Karpas-422 (cell line): ENCODE measurements around the gene SLX1B. TPM values are rescaled to one million over a fixed set of nuclear protein-coding genes. Genes with fewer than 3 reads are reported as not detected.
"Not testable (repeated sequence)": the region's sequence is repeated elsewhere in the genome, so short reads cannot be mapped to it uniquely, and the experiment has no call there.

ENCODE experiments used
- DNase-seq: peaks from one replicate; pipeline ENCODE4 v3.0.0-alpha.2; 2015
- H2AFZ ChIP-seq: fragments of 200-600 bp; sonication (generic); 2 replicates; pipeline ENCODE4 v1.6.1; 2014; ENCODE audit warnings: antibody characterized with exemption, low read length, mixed read lengths
- H3K27ac ChIP-seq: fragments of 200-600 bp; sonication (generic); 2 replicates; pipeline ENCODE4 v1.5.1; 2014; ENCODE audit warnings: mild to moderate bottlenecking, low read length, moderate library complexity
- H3K27me3 ChIP-seq: fragments of 200-600 bp; sonication (generic); 2 replicates; pipeline ENCODE4 v1.6.1; 2014; ENCODE audit warnings: low read length, mixed read lengths
- H3K36me3 ChIP-seq: fragments of 200-600 bp; sonication (generic); 2 replicates; pipeline ENCODE4 v1.6.1; 2014; ENCODE audit warnings: low read length, mixed read lengths; ENCODE audit not compliant: insufficient read depth
- H3K4me1 ChIP-seq: fragments of 200-600 bp; sonication (generic); 2 replicates; pipeline ENCODE4 v1.6.1; 2014; ENCODE audit warnings: mild to moderate bottlenecking, low read length, mixed read lengths
- H3K4me2 ChIP-seq: fragments of 200-600 bp; sonication (generic); 2 replicates; pipeline ENCODE4 v1.6.1; 2014; ENCODE audit warnings: low read length, low read depth, mild to moderate bottlenecking; ENCODE audit not compliant: poor library complexity, severe bottlenecking
- H3K4me3 ChIP-seq: fragments of 200-600 bp; sonication (generic); 2 replicates; pipeline ENCODE4 v1.5.1; 2014; ENCODE audit warnings: mild to moderate bottlenecking, antibody characterized with exemption, low read length, mixed read lengths
- H3K79me2 ChIP-seq: fragments of 200-600 bp; sonication (generic); 2 replicates; pipeline ENCODE4 v1.6.1; 2014; ENCODE audit warnings: mild to moderate bottlenecking, low read length, mixed read lengths
- H3K9ac ChIP-seq: fragments of 200-600 bp; sonication (generic); 2 replicates; pipeline ENCODE4 v1.6.0; 2014; ENCODE audit warnings: low read length
- H3K9me2 ChIP-seq: fragments of 200-600 bp; sonication (generic), shearing (Covaris generic); replicated peaks from 2 replicates; pipeline ENCODE4 v1.6.0; 2014; ENCODE audit warnings: mild to moderate bottlenecking, low read length, moderate library complexity; ENCODE audit not compliant: insufficient read depth
- H3K9me3 ChIP-seq: fragments of 300-700, 200-600 bp; sonication (generic); 2 replicates; pipeline ENCODE4 v1.6.1; 2014; ENCODE audit warnings: low read length, mixed read lengths
- H4K20me1 ChIP-seq: fragments of 200-600 bp; sonication (generic); 2 replicates; pipeline ENCODE4 v1.6.1; 2014; ENCODE audit warnings: mild to moderate bottlenecking, antibody characterized with exemption, low read length, low read depth; ENCODE audit not compliant: insufficient read depth
- total RNA-seq: library from RNA; depleted of rRNA; stranded (reverse); fragments of >200 nt; shearing (Covaris generic); gene quantifications from 2 replicates; pipeline ENCODE4 v1.2.3, GENCODE V29; 2014; ENCODE audit warnings: low replicate concordance

Gene SLX1B
- total RNA-seq, 1 experiment from 2014 or later = 54.8 TPM

GRCh38 chr16:29460647-29461030 lies 6.3 kb downstream of the SLX1B start:
- not testable (repeated sequence) for H3K9ac ChIP-seq, H3K27me3 ChIP-seq, H3K36me3 ChIP-seq, H4K20me1 ChIP-seq, DNase-seq, H3K4me2 ChIP-seq, H3K9me2 ChIP-seq, H2AFZ ChIP-seq, H3K4me3 ChIP-seq, H3K79me2 ChIP-seq, H3K27ac ChIP-seq, H3K9me3 ChIP-seq, H3K4me1 ChIP-seq

- H2AFZ ChIP-seq, H3K36me3 ChIP-seq, H3K9me2 ChIP-seq, H3K79me2 ChIP-seq, H3K4me3 ChIP-seq, H3K9ac ChIP-seq, H3K4me2 ChIP-seq, H3K9me3 ChIP-seq, DNase-seq, H3K27ac ChIP-seq, H3K27me3 ChIP-seq, H4K20me1 ChIP-seq, H3K4me1 ChIP-seq: not testable (repeated sequence)
Measured at GRCh38 chr16:29465985-29466824, 11.9 kb downstream of the SLX1B start.

- H4K20me1 ChIP-seq, DNase-seq, H3K27me3 ChIP-seq, H3K36me3 ChIP-seq, H3K4me3 ChIP-seq, H3K4me2 ChIP-seq, H3K9me2 ChIP-seq, H3K9ac ChIP-seq, H3K27ac ChIP-seq, H3K9me3 ChIP-seq, H3K4me1 ChIP-seq, H2AFZ ChIP-seq, H3K79me2 ChIP-seq: not testable (repeated sequence)
Measured at GRCh38 chr16:29466904-29467303, 12.6 kb downstream of the SLX1B start.

DNA sequence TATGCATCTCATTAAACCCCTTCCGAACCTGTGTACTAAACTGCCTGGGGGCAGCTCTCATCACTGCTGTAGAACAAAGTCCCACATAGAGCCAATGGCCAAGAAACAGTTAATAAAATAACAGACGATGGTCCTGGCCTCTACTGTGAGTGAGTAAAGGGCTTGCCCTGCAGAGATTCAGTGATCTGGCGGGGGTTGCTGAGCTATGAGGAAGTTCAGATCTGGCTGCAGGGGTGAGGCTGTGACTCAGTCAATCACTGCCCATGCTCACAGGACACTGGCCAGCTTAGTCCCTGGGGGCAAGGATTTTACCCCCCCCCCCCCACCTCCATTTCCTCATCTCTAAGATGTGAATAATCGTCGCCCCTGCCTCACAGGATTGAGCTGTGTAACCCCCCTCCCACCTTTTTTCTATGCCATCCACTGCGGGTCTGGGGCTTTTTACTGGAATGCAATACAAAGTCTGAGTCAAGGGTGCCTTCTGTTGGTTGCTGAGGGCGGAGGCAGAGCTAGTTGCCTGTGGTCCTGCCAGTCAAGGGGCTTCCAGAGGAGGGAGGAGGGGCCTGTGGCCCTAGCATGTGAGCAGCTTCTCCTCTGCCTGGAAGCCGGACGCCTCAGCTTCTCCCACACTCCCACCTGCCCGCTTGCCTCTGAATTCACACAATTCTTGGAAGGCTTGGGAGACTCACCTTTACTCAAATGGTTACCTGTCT lies 13.5 kb downstream of the SLX1B start:
- not testable (repeated sequence) for H2AFZ ChIP-seq, H4K20me1 ChIP-seq, H3K4me3 ChIP-seq, H3K4me1 ChIP-seq, DNase-seq, H3K27me3 ChIP-seq, H3K9me2 ChIP-seq, H3K79me2 ChIP-seq, H3K9ac ChIP-seq, H3K36me3 ChIP-seq, H3K4me2 ChIP-seq, H3K27ac ChIP-seq, H3K9me3 ChIP-seq

- not testable (repeated sequence) for H3K79me2 ChIP-seq, DNase-seq, H3K27ac ChIP-seq, H3K9me3 ChIP-seq, H3K27me3 ChIP-seq, H4K20me1 ChIP-seq, H3K36me3 ChIP-seq, H3K9me2 ChIP-seq, H3K9ac ChIP-seq, H3K4me2 ChIP-seq, H3K4me3 ChIP-seq, H2AFZ ChIP-seq, H3K4me1 ChIP-seq
Measured at GRCh38 chr16:29469660-29470059, 15.3 kb downstream of the SLX1B start.

DNA sequence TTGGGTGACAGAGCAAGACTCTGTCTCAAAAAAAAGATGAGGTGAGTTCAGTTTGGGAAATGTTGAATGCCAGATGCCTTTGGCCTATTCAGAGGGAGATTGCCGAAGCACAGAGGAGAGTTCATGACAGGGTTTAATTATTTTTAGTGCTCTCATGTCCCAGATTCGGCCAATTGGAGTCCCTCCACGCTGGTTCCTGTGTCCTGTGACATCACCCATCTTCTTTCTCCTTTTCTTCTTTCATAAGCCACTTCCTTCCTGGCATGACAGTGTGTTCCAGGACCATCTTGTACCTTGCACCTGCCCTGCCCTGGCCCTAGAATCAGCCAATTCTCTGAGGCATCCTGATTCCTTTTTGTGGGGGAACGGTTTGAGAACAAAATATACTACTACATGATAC lies 17.7 kb downstream of the SLX1B start:
- not testable (repeated sequence) for H3K9me3 ChIP-seq, H3K9ac ChIP-seq, H3K36me3 ChIP-seq, H3K79me2 ChIP-seq, H3K27me3 ChIP-seq, DNase-seq, H3K4me2 ChIP-seq, H2AFZ ChIP-seq, H3K4me1 ChIP-seq, H3K4me3 ChIP-seq, H3K27ac ChIP-seq, H4K20me1 ChIP-seq, H3K9me2 ChIP-seq

DNA sequence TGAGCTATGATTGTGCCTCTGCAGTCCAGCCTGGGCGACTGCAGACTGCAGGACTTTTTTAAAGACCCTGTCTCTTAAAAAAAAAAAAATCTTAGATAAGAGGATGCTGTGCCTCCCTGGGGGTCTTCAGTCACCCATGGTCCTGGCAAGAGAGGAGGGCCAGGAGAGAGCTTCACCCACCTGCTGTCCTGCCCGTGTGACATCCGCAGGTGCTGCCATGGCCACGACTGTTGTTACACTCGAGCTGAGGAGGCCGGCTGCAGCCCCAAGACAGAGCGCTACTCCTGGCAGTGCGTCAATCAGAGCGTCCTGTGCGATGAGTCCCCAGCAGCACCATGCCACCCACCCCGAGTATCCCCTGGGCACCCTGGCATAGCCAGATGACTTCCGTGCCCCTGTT lies 27.9 kb downstream of the SLX1B start:
- H3K27me3 ChIP-seq, DNase-seq: not testable (repeated sequence)

GRCh38 chr16:29506308-29506707 lies 52.0 kb downstream of the SLX1B start, which contains the start of gene NPIPB12:
NPIPB12 (minus strand) TSS chr16:29506408.
- H3K4me2 ChIP-seq, H3K9me3 ChIP-seq, H4K20me1 ChIP-seq, H2AFZ ChIP-seq, H3K9me2 ChIP-seq, H3K36me3 ChIP-seq, DNase-seq, H3K27ac ChIP-seq, H3K4me3 ChIP-seq, H3K79me2 ChIP-seq, H3K27me3 ChIP-seq, H3K4me1 ChIP-seq, H3K9ac ChIP-seq: not testable (repeated sequence)

More for the DNA sequence above, 27.9 kb downstream of the SLX1B start:
- not testable (repeated sequence) for H3K27ac ChIP-seq, H2AFZ ChIP-seq, H3K4me1 ChIP-seq, H3K9me2 ChIP-seq, H3K4me2 ChIP-seq, H3K79me2 ChIP-seq, H4K20me1 ChIP-seq, H3K9ac ChIP-seq, H3K9me3 ChIP-seq, H3K36me3 ChIP-seq, H3K4me3 ChIP-seq
